CD4-positive, alpha-beta T cell treated with Interleukin-4 for 4 hours (primary cell): ENCODE results near the gene MLLT10.
"Not testable (repeated sequence)": the region's sequence is repeated elsewhere in the genome, so short reads cannot be mapped to it uniquely, and the experiment has no call there.

Source experiments
- DNase-seq: peaks from one replicate; pipeline ENCODE4 v3.0.0-alpha.2; 2020

MLLT10 gene

DNA sequence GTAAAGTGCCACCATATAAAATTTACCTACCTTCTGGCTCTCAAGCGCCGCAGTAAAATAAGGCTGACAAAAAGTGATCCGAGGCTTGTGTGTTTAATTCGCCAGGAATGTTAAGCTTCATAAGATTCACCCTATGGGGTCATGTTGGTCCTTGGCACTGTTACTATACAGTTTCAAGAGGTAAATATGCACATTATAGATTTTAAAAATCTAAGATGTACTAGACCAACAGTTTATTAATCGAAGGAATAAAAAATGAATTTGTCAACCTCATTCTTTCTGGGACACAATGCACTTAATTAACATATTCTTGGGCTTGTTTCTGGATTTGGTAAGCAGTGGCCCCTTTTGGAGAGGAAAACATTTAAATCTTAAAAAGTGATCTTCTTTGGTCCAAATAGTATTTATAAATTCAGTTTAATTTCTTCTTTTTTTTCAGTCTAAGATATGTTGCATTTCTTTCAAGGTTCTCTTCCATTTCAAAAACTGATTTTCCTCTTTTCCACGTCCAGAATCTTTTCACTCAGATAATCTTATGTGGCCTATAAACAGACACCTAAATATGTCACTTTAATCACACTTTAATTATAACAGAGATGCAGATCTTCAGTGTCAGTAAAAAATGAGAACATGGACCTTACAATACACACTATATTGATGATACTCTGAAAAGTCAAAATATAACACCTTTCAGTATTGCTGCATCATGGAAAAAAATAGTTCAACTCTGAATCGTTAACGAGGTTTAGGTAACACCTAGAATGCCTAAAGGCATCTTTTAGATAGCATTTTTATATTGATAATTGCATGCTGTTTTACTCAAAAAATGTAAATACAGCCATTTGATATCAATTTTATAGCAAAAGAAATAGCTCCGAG is 4.8 kb upstream of the MLLT10 start:
- no peak for DNase-seq

DNA sequence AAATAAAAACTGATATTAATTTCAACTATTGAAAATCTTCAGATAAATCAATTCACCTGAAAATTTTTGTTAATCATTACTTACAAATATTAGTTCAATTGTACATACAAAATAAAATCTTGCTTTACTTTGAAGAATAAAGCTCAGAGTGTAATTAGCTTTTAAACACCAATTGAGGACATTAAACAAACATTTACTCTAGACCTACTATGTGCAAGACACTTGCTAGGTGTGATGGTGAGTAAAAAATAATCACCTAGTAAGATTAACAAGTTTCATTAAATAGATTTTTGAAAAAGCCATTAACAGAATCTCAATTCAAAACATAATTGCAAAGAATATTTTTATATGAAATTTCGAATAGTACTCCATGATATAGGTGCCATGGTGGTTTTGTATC is 3.9 kb upstream of the MLLT10 start:
- DNase-seq, result no peak

DNA sequence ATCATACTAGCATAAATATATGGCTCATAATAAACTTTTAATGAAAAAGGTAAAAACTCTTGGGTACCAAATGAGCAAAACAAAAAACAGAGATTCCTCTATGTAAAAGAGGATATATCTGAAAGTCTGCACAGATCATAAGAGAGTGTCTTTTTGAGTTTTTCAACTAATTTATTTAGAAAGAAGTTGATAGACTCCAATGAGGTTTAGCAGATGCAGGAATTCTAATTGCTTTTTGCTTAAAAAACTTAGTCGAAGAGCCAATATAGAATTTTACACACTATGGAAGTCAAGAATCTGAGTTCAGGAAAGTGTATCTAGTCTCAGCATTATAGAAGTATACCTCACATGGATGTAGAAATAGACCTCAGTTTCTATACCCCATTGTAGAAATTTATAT is 3.4 kb upstream of the MLLT10 start:
- DNase-seq, result no peak

DNA sequence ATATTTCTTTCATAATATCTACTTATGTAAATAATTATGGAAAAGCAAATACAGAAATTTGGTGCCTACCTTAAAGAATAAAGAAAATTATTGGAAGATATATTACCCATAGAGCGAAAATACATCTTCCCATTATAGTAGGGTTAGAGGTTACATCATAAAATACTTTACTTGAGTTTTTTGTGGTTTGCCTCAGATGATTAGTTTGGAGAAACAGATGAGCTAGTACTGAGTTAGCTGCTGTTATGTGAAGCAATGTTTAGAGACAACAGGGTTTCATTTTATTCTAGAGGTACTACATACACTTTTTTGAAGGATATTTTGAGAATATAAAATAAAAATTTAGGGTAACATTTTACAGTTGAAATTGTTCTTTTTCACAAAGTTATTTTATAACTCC is 2.9 kb upstream of the MLLT10 start:
- no peak for DNase-seq

DNA sequence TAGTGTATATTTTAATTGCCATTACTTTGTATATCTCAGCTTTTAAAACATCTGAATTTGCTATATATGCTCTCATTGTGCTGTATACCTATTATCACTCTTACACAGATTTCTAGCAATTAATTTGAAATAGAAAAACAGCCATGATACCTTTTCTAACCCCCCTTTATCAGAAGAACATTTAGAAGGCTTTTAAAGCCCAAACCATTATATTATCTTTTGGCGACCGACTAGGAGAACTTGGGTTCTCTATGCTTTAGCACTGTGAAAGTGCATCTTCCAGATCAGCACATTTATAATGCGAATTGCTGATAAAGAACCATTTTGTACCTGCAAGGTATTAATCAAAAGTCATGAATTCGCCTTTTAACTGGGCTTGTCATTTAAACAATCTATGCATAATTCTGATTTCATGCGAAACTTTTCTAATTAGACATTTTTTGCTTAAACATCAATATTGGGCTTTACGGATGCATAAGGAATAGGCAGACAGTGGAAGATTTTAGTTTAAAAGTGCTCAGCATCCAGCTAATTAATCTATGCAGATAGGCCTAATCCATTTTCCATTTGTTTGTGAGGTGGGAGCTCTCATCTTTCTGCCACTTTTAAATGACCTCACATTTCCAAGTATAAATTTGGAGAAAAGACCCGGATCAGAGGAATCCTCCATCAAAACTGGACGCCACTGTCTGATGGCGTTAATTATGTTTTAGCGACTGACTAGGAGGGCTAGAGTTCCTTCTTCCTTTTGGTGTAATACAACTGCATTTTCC is 1.2 kb upstream of the MLLT10 start:
- no peak for DNase-seq

DNA sequence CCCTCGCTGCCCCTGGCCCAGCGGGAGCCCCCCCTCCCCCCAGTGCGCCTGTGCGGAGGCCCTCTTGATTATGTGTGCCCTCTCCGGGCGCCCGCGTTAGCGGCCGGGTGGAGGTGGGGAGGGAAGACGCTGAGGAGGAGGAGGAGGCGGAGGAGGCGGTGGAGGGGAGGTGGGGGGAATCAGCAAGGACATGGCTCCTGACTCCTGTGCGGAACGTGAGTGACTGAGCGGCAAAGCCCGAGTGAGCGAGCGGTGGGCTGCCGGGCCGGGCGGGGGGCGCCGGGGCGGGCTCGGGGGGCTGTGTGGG is 201 bp downstream of the MLLT10 start:
- no peak for DNase-seq

DNA sequence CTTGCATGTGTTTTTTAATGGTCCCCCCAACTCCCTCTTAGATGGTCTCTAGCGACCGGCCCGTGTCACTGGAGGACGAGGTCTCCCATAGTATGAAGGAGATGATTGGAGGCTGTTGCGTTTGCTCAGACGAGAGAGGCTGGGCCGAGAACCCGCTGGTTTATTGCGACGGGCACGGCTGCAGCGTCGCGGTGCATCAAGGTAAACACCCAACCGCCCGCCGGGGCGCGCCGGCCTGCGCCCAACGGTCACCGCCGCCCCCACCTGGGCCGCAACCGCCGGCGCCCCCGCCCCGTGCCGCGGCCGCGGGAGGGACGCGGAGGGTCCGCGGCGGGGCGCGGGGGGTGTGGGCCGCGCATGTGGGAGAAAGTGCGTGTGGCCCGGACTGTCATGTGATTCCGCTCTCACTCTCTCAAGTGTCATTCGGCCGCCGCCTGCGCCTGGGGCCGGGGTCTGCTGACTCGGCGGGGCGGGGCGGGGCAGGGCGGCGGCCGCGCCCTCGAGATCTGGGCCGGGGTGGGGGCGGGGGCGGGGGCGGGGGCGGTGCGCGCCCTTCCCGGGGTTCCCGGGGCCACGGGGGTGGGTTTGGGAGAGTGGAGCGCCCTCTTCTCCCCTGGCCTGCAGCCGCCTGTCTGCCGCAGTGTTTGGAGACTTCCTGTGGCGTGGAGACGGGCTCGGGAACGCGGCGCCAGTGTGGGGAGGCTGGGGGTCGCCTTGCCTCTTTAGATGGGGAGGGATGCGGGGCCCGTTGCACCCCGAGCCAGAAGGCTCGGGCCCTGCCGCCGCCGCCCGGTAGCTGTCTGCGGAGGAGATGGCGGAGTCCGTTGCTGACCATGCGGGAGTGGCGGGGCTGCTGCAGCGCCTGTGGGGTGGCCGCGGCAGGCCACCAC is 817 bp downstream of the MLLT10 start:
- peak; percentile 41 for DNase-seq

DNA sequence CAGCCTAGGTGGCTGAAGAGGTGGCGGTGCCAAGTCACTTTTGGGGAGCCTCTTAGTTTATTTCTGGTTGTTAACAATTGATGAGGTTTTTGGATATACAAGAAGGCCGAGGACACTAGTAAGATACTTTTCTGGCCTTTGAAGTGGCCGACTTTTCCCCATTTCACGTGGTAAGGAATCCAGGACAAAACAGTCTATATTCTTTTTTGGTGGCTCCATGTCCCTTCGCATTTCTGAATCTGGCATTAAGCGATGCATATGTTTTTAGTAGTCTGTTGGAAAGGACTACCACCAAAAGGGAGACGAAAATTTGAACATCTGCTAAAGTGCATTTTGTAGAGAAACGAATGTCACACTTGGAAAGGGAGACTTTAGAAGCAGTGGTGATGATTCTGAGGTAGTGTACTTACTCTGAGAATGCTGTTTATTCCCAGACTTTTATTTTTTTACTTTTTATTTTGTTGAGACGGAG is 1.5 kb downstream of the MLLT10 start:
- no peak for DNase-seq

DNA sequence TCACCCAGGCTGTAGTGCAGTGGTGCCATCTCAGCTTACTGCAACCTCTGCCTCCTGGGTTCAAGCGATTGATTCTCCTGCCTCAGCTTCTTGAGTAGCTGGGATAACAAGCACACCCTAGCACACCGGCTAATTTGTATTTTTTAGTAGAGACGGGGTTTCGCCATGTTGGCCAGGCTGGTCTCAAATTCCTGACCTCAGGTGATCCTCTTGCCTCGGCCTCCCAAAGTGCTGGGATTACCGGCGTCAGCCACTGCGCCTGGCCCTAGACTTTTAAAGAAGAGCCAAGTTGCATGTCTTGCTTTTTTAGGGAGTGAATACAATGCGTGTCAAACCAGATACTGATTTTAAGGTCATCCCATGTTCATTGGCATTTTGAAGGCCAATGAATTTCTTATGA is 1.9 kb downstream of the MLLT10 start:
- DNase-seq, result not testable (repeated sequence)

DNA sequence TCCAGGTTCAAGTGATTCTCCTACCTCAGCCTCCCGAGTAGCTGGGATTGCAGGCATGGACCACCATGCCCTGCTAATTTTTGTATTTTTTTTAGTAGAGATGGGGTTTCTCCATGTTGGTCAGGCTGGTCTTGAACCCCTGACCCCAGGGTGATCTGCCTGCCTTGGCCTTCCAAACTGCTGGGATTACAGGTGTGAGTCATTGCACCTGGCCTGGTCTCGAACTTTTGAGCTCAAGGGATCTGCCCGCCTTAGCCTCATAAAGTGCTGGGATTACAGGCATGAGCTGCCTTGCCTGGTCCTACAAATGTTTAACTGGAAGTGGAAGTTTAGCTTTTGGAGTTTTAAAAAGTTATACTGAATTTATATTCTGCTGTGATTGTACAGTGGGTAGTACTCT is 2.8 kb downstream of the MLLT10 start:
- DNase-seq, result no peak

DNA sequence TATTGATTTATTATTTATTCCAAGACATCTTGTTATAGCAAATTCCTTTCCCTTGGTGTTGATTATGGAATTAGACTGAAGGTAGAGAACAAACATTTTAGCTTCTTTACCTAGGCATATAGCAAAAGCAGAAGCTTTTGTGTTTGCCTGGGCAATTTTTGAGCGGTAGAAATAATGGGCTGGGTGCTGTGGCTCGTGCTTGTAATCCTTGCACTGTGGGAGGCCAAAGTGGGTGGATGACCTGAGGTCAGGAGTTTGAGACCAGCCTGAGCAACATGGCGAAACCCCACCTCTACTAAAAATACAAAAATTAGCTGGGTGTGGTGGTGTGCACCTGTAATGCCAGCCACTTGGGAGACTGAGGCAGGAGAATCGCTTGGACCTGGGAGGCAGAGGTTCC is 6.7 kb downstream of the MLLT10 start:
- not testable (repeated sequence) for DNase-seq

DNA sequence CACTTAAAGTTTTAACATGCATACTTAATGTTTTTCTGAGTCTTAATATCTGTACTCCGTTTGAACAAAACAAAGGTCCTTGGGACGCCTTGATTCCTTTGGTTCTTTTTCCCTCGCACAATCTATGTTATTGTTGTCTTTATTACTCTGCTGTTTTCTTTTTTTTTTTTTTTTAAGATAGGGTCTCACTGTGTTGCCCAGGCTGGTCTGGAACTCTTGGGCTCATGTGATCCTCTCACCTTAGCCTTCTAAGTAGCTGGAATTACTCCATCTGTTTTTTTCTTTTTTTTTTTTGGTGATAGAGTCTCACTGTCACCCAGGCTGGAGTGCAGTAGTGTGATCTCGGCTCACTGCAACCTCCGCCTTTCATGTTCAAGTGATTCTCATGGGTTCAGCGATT is 13.2 kb downstream of the MLLT10 start:
- DNase-seq, result no peak

DNA sequence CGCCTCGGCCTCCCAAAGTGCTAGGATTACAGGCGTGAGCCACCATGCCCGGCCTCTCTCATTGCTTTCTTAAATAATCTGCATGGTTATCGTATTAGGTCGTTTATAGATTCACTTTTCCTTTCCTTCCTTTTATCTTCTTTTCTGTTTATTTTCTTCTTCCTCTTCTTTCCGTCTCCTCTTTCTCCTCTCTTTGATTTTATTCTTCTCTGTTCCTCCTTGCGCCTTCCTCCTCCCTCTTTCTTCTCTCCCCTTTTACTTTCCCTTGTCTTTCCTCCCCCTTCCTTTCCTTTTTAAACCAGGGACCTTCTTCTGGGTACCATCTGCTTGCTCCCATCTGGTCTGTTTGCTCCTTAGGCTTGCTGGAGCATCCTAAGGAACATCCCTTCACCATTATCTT is 18.6 kb downstream of the MLLT10 start:
- no peak for DNase-seq

DNA sequence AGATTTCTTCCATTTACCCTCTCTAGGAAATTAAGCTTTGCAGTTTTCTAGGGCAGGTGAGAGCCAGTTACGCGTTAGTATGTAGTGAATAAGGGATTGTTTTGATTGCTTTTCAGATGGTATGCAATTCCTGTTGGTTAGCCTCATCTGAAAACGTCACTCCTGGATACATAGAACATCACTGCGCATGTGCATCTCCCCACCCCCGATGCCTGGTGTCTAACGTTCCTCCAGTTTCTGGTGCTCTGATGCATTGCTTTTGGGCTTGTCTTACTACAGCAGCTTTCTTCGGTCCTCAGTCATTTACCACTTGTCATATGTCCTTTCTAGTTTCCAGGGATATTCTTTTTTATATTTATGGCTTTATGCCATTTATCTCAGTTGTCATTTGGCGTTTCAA is 22.5 kb downstream of the MLLT10 start:
- DNase-seq, result no peak

DNA sequence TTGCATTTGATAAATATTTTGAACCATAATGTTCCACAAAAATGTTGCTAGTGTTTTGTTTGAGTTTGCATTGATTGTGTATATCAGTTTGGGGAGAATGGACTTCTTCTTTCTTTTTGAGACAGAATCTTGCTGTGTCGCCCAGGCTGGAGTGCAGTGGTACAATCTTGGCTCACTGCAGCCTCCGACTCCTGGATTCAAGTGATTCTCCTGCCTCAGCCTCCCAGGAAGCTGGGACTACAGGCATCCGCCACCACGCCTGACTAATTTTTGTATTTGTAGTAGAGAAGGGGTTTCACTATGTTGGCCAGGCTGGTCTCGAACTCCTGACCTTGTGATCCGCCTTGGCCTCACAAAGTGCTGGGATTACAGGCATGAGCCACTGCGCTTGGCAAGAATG is 25.0 kb downstream of the MLLT10 start:
- not testable (repeated sequence) for DNase-seq

DNA sequence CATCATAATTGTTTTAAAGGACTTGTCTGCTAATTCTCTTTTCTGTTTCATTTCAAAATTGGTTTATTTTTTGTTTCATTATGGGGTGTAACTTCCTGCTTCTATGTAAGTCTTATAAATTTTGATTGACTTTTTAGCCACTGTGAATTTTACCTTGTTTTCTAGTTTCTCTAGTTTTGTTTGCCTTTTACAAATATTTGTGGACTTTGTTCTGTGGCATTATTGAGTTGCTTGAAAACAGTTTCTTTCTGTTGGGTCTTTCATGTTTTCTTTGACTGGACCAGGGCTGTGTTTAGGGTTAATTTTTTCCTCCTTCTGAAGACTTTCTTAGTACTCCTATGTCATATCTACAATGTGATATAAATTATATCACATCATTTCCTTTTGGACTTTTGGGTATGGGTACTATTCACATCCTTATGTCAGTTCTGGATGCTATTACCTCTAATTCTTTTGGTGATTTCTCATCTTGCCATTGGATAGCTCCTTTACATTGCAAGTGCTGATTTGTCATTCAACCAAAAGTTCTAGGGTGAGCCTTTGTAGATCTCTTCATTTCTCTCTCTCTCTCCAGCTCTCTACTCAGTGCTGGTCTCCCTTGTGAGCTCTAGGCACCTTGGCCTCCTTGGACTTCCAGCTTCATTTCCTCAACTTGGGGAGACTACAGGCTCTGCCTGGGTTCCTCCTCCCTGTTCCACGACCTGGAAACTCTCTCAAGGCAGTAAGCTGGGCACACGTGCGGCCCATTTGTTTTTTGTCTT is 36.9 kb downstream of the MLLT10 start:
- DNase-seq, result no peak

DNA sequence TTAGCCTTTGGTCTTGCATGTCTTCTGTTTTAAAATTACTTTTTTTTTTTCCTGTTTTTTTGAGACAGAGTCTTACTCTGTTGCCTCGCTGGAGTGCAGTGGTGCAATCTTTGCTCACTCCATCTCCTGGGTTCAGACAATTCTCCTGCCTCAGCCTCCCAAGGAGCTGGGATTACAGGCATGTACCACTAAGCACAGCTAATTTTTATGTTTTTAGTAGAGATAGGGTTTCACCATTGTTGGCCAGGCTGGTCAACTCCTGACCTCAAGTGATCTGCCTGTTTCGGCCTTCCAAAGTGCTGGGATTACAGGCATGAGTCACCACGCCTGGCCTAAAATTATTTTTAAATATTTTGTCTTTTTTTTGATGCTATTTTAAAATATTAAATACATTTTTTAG is 38.5 kb downstream of the MLLT10 start:
- no peak for DNase-seq

DNA sequence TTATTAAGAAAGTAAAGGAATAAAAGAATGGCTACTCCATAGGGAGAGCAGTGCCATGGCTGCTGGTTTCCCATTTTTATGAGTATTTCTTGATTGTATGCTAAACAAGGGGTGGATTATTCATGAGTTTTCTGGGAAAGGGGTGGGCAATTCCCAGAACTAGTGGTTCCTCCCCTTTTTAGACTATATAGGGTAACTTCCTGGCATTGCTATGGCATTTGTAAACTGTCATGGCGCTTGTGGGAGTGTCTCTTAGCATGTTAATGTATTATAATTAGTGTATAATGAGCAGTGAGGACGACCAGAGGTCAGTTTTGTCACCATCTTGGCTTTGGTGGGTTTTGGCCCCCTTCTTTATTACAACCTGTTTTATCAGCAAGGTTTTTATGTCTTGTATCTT is 40.5 kb downstream of the MLLT10 start:
- DNase-seq, result not testable (repeated sequence)

DNA sequence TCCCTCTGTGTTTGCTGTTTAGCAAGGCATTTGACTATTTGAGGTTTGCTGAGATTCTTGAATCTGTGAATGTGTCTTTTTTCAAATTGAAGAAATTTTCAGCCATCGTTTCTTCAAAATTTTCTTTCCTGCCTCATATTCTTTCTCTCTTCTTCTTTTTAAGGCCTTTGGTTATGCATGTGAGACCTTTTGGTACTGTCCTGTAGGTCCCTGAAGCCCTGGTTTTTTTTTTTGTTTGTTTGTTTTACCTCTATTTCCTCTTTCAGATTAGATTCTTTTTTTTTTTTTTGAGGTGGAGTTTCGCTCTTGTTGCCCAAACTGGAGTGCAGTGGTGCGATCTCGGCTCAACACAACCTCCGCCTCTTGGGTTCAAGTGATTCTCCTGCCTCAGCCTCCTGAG is 45.3 kb downstream of the MLLT10 start:
- DNase-seq, result no peak

DNA sequence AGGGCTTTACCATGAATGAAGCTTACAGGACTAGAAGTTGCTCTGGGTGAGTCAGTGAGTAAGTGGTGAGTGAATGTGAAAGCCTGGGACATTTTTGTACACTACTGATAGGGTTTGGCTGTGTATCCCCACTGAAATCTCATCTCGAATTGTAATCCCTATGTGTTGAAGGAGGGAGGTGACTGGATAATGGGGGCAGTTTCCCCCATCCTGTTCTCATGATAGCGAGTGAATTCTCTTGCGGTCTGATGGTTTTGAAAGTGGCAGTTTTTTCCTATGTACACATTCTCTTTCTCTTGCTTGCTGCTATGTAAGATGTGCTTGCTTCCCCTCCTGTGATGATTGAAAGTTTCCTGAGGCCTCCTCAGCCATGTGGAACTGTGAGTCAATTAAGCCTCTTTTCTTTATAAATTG is 47.4 kb downstream of the MLLT10 start:
- not testable (repeated sequence) for DNase-seq

DNA sequence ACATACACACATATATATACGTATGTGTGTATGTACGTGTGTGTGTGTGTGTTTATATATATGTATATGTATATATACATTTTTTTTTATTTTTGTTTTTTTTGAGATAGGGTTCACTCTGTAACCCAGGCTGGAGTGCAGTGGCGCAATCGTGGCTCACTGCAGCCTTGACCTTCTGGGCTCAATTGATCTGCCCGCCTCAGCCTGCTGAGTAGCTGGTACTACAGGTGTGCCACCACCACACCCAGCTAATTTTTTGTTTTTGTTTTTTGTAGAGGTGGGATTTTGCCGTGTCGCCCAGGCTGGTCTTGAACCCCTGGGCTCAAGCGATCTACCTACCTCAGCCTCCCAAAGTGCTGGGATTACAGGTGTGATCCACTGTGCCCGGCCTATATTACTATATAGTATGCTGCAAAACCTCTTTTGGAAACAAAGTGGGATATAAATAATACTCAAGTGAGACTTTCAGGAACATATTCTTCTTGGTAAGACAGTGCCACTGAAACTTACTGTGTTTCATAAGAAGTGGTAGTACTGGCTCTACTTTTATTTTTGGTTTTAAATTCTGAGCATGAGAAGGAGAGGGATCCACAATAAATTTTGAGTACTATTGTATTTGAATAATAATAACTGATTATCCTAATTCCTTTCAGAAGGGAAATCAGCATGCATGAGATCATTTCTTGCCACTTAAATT is 51.0 kb downstream of the MLLT10 start:
- no peak for DNase-seq

DNA sequence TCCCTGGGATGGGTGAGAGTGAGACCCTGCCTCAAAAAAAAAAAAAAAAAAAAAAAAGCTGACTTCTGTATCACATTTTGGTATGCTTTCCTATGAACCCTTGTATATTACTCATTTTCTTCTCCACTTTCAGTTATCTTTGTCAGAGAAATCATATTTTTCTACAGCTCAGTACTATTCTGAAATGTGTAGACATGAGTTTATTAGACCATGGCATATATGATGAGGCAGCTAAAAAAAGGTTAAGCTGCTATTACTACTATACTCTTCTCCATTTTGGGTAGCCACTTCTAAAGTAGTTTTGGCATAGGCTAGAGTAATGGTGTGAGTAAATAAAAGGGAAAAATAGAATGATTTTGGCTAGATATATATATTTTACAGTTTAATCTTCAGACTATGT is 53.4 kb downstream of the MLLT10 start:
- no peak for DNase-seq
